Astrocyte (in vitro differentiated cells and primary cell): Measurements from ENCODE around the gene PCBP3. TPM values are rescaled to one million over a fixed set of nuclear protein-coding genes. Genes with fewer than 3 reads are reported as not detected.

Source experiments
- DNase-seq: peaks from one replicate; pipeline ENCODE4 v3.0.0-alpha.2; 2010; ENCODE audit warnings: low read depth
- FAIRE-seq: peaks from 2 replicates; lab custom pipeline; 2011; peaks lifted over from hg19 to GRCh38; lab: Jason Lieb, UNC
- H2AFZ ChIP-seq: 2 replicates; pipeline ENCODE4 v1.6.0; 2012; ENCODE audit warnings: low read depth, low read length, inconsistent platforms
- H3K27ac ChIP-seq: 2 replicates; pipeline ENCODE4 v1.5.1; 2011; ENCODE audit warnings: low read depth, low read length, inconsistent platforms
- H3K27me3 ChIP-seq: 2 replicates; pipeline ENCODE4 v1.6.0; 2011; ENCODE audit warnings: low read length, inconsistent platforms; ENCODE audit not compliant: insufficient read depth
- H3K36me3 ChIP-seq: 2 replicates; pipeline ENCODE4 v1.5.1; 2011; ENCODE audit warnings: low read length, inconsistent platforms; ENCODE audit not compliant: insufficient read depth
- H3K4me1 ChIP-seq: 2 replicates; pipeline ENCODE4 v1.5.1; 2011; ENCODE audit warnings: low read length, inconsistent platforms; ENCODE audit not compliant: insufficient read depth
- H3K4me2 ChIP-seq: 2 replicates; pipeline ENCODE4 v1.6.0; 2012; ENCODE audit warnings: low read length, inconsistent platforms
- H3K4me3 ChIP-seq: 2 replicates; pipeline ENCODE4 v1.5.1; 2011; ENCODE audit warnings: low read depth, mild to moderate bottlenecking, low read length, inconsistent platforms; ENCODE audit not compliant: insufficient read depth
- H3K79me2 ChIP-seq: 2 replicates; pipeline ENCODE4 v1.6.0; 2012; ENCODE audit warnings: mild to moderate bottlenecking, low read length, inconsistent platforms; ENCODE audit not compliant: insufficient read depth
- H3K9ac ChIP-seq: 2 replicates; pipeline ENCODE4 v1.6.0; 2012; ENCODE audit warnings: mild to moderate bottlenecking, low read length, inconsistent platforms
- H3K9me3 ChIP-seq: 2 replicates; pipeline ENCODE4 v1.5.1; 2012; ENCODE audit warnings: low read depth, mild to moderate bottlenecking, low read length, inconsistent platforms; ENCODE audit not compliant: insufficient read depth
- H4K20me1 ChIP-seq: 2 replicates; pipeline ENCODE4 v1.6.0; 2012; ENCODE audit warnings: low read length, inconsistent platforms; ENCODE audit not compliant: insufficient read depth
- H3K27ac Mint-ChIP-seq: one replicate; pipeline ENCODE4 v1.8.0; 2021; ENCODE audit warnings: mild to moderate bottlenecking, mixed read lengths; ENCODE audit not compliant: unreplicated experiment
- H3K27me3 Mint-ChIP-seq: one replicate; pipeline ENCODE4 v1.8.0; 2021; ENCODE audit warnings: low read depth, mixed read lengths; ENCODE audit not compliant: unreplicated experiment
- H3K36me3 Mint-ChIP-seq: one replicate; pipeline ENCODE4 v1.8.0; 2021; ENCODE audit warnings: low read depth, mixed read lengths; ENCODE audit not compliant: unreplicated experiment
- H3K4me1 Mint-ChIP-seq: one replicate; pipeline ENCODE4 v1.8.0; 2021; ENCODE audit warnings: low read depth, mixed read lengths; ENCODE audit not compliant: unreplicated experiment
- H3K4me3 Mint-ChIP-seq: one replicate; pipeline ENCODE4 v1.8.0; 2021; ENCODE audit warnings: mild to moderate bottlenecking, moderate library complexity, mixed read lengths; ENCODE audit not compliant: unreplicated experiment
- H3K9me3 Mint-ChIP-seq: one replicate; pipeline ENCODE4 v1.8.0; 2021; ENCODE audit warnings: mild to moderate bottlenecking, mixed read lengths; ENCODE audit not compliant: unreplicated experiment
- CTCF ChIP-seq: IDR thresholded peaks from 2 replicates; pipeline ENCODE4 v1.5.1; 2011; ENCODE audit warnings: low read depth, mild to moderate bottlenecking, inconsistent platforms, low read length, moderate library complexity; ENCODE audit not compliant: insufficient read depth
- EZH2 ChIP-seq: IDR thresholded peaks from 2 replicates; pipeline ENCODE4 v1.6.1; 2012; ENCODE audit warnings: mild to moderate bottlenecking, low read length, inconsistent platforms; ENCODE audit not compliant: insufficient read depth
- total RNA-seq: library from RNA; stranded (reverse); gene quantifications from 2 replicates; pipeline ENCODE4 v1.2.1, GENCODE V29; 2021

The PCBP3 gene
- total RNA-seq, 1 donor from 2014 or later: 1.8 TPM

GRCh38 chr21:45632637-45633251, 10.8 kb upstream of the PCBP3 start:
- H3K4me1 Mint-ChIP-seq: no peaks in the 10 kb centered on the region
- H3K27me3 ChIP-seq: peaks cover 2% of the 10 kb centered on the region
- peaks cover 1% of the 10 kb centered on the region for H3K36me3 Mint-ChIP-seq
- DNase-seq: no peak
- H3K9me3 Mint-ChIP-seq: peaks cover 9% of the 10 kb centered on the region
- H3K4me3 ChIP-seq: no peak overlapping the region
- H3K9me3 ChIP-seq: peaks cover 8% of the 10 kb centered on the region
- H3K27ac Mint-ChIP-seq: peak overlapping the region; percentile 36
- H3K27ac ChIP-seq: no peak overlapping the region
- no peak for FAIRE-seq
- H3K79me2 ChIP-seq: no peaks in the 10 kb centered on the region
- H2AFZ ChIP-seq: no peak overlapping the region
- TF ChIP-seq CTCF (no peak), EZH2 (no peak)
- H3K4me2 ChIP-seq: no peak overlapping the region
- no peak overlapping the region for H3K9ac ChIP-seq
- no peaks in the 10 kb centered on the region for H3K36me3 ChIP-seq
- H3K27me3 Mint-ChIP-seq: peaks cover 24% of the 10 kb centered on the region
- no peaks in the 10 kb centered on the region for H4K20me1 ChIP-seq
- no peak overlapping the region for H3K4me3 Mint-ChIP-seq
- H3K4me1 ChIP-seq: no peaks in the 10 kb centered on the region

- FAIRE-seq (no peak), DNase-seq (peak; percentile 65)
- H4K20me1 ChIP-seq: no peaks in the 10 kb centered on the region
- H3K27me3 ChIP-seq: no peaks in the 10 kb centered on the region
- peaks cover 14% of the 10 kb centered on the region for H3K27me3 Mint-ChIP-seq
- H3K9me3 Mint-ChIP-seq: peaks cover 9% of the 10 kb centered on the region
- no peaks in the 10 kb centered on the region for H3K79me2 ChIP-seq
- no peaks in the 10 kb centered on the region for H3K4me1 Mint-ChIP-seq
- peak overlapping the region; percentile 59 for H3K4me2 ChIP-seq
- H3K9me3 ChIP-seq: peaks cover 8% of the 10 kb centered on the region
- H3K4me1 ChIP-seq: peaks cover 8% of the 10 kb centered on the region
- peak overlapping the region; percentile 7 for H3K9ac ChIP-seq
- H2AFZ ChIP-seq: peak overlapping the region; percentile 14
- no peaks in the 10 kb centered on the region for H3K36me3 ChIP-seq
- no peak overlapping the region for H3K4me3 Mint-ChIP-seq
- peaks cover 1% of the 10 kb centered on the region for H3K36me3 Mint-ChIP-seq
- TF ChIP-seq EZH2 (no peak), CTCF (no peak)
- H3K27ac Mint-ChIP-seq: no peak overlapping the region
- no peak overlapping the region for H3K4me3 ChIP-seq
- no peak overlapping the region for H3K27ac ChIP-seq
Observed at GRCh38 chr21:45634511-45635183, 8.9 kb upstream of the PCBP3 start.
